GM21526 (cell line): ENCODE results near the gene VCPKMT.

Experiments
- ATAC-seq: cut with Tn5 transposase; IDR thresholded peaks from one replicate; pipeline ENCODE4 v1.9.1; 2021; ENCODE audit warnings: moderate library complexity; ENCODE audit not compliant: unreplicated experiment, low FRiP score

VCPKMT gene

DNA sequence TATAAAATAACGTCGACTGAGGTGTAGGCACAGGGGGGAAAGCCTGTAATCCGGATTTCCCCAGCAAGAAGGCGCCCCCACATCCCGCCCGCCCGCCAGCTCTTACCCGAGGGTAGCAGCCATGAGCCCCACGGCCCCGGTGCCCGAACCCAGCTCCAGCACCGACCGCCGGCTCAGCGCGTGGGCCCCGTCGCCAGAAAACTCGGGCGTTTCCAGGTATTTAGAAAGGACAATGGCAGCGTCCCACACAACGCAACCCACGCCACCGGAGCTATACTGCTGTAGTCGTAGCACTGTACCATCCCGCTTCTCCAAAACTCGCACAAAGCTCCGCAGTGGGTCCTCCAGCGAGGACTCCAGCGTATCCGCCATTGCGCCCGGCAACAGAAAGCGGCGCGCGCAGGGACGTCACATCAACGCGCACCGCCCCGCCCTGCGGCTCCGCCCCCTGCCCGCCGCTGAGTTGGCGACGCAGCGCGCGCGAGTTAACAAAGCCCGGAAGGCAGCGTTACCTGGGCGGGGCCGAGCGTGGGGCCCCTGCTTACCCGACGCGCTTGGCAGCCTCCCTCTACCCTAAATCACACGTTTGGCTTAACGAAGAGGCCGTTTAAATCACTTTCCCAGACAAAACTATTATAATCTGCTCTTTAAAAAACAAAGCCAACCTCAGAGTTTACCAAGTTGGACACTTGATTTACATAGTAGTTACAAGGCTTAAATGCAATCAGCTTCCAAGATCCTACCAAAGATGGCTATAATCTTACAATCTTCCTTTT is at the start of gene VCPKMT:
VCPKMT (minus strand) TSS at position 392 of the 776 bp plus-strand sequence; CDS start at position 372, 20 bp downstream.
- ATAC-seq = peak; percentile 93

DNA sequence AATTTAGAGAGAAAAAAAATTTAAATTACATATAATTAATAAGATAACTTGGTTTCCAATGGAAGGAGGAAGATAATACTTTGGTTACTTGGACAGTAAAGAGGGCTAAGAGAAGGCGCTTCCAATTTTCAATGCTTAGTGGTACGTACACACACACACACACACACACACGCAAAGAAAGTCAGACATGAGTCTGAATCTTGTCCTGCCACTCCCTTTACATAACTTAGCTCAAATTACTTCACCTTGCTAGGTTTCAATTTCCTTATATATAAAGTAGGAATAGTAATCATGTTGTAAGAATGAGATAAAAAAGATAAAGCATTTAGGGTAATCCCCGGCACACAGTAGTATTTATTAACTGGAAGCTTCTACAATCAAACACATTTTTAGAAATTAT is 39.7 kb upstream of the VCPKMT start:
- no peak for ATAC-seq

DNA sequence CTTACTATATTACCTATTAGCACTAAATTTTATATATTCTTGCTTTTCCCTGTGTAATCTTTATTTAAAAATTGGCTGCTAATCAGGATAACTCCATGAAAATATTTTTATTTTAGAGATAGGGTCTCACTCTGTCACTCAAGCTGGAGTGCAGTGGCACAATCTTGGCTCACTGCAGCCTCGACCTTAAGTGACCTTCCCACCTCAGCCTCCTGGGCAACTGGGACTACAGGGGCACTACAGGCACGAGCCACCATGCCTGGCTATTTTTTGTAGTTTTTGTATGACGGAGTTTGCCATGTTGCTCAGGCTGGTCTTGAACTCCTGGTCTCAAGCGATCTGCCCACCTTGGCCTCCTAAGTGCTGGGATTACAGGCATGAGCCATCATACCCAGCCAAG is 32.4 kb upstream of the VCPKMT start:
- ATAC-seq = no peak

DNA sequence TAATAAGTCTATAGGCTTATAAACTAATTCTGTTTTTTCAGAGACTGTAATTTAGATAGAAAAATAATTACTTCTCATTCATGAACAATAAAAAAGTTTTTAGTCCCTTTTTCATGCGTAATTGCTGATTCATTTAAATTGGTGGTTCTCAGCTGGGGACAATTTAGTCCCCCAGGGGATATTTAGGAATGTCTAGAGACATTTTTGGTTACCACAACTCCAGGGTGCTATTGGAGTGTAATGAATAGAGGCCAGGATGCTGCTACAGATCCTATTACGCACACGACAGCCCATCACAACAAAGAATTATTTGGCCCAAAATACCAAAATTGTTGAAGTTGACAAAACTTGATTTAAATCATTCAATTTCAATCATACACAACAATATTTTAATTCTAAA is 22.8 kb upstream of the VCPKMT start:
- ATAC-seq = no peak

DNA sequence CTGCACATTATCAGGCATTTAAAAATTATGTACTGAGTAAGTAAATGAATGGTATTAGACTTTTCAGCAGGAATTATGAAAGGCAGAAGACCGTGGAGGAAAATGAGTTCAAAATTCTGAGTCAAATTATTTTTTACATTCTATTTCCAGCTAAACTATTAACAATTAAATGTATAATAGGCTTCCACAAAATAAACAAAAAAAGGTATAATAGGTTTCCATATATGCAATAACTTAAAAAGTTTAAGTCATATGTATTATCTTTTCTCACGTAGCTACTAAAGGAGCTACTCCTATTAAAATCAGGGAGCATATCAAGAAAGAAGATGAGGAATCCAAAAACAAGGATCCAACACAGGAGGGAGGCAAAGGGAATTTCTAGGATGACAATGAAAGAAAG is 11.4 kb upstream of the VCPKMT start:
- no peak for ATAC-seq

DNA sequence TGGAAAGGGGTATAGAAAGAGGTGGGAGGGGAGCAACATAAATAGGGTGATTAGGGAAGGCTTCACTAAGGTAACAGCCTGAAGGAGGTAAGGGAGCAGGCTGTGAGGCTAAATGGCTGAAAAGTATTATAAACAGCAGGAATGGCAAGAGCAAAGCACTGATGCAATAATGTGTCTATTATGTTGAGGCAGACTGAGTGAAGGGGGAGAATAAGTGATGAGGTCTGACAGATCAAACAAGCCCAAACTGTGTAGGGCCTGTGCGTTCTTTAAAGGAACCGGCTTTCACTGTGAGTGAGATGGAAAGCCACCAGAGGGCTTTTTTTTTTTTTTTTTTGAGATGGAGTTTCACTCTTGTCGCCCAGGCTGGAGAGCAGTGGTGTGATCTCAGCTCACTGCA is 6.7 kb upstream of the VCPKMT start:
- ATAC-seq = no peak

DNA sequence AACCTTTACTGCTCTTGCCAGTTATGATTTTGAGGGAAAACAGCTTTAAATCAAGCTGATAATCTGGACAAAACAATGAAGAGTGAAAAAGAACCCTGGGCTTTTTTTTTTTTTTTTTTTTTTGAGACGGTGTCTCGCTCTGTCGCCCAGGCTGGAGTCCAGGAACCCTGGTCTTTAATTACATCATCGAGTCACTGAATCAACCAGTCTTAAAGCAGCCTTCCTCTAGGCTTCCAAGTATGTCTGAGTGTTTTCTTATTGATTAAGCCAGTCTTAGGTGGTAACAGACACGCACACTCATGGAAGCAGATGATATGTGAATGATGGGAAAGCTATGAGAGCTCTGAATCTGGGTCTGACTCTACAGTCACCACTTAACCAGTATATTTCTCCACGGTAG is 5.9 kb upstream of the VCPKMT start:
- ATAC-seq = no peak

DNA sequence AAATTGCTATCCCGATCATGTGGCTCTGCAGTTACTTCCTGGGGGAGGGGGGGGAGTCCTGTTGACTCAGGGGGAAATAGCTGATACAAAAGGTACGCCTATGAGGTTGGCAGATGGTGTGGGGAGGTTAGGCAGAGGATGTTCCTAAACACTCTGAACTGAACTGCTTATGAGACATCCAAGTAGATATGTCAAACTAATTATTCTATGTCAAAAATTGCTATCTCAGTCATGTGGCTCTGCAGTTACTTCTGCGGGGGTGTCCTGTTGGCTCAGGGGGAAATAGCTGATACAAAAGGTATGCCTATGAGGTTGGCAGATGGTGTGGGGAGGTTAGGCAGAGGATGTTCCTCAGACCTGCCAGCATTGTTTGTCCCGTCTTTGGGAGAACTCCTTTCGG is 5.1 kb upstream of the VCPKMT start:
- ATAC-seq = no peak

DNA sequence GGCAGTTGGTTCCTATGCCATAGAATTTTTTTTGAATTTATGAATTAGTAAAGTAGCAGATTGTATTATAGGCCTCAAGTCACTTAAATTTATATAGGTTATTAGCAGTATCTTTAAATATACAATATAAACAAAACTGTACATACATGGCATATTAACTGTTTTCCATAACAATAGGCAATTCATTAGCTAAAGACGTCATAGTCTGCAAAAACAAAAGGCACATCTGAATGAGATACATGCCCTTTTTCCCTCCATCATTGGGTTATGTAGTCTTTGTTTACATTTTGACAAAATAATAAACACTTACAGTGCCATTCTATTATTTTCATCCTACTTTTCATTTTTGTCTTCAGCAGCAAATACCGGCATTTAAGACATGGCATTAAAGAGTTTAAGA is 1.1 kb upstream of the VCPKMT start:
- ATAC-seq = no peak

DNA sequence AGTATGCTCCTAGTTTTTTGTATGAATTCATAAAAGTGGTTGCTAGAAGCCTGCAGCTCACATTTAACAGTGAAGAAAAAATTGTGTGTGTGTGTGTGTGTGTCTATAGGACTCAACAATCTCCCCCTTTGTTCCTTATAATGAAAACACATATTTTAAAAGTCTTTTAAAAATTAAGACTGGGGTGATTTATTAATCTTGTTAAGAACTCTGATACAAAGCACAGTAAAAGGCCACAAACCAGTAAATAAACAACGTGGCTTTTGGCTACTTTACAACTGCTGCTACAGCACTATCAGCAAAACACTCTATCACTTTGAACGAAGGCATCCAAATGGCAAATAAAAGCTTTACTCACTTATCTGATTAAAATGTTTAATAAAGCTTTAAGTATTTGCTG is 594 bp upstream of the VCPKMT start:
- ATAC-seq = no peak

DNA sequence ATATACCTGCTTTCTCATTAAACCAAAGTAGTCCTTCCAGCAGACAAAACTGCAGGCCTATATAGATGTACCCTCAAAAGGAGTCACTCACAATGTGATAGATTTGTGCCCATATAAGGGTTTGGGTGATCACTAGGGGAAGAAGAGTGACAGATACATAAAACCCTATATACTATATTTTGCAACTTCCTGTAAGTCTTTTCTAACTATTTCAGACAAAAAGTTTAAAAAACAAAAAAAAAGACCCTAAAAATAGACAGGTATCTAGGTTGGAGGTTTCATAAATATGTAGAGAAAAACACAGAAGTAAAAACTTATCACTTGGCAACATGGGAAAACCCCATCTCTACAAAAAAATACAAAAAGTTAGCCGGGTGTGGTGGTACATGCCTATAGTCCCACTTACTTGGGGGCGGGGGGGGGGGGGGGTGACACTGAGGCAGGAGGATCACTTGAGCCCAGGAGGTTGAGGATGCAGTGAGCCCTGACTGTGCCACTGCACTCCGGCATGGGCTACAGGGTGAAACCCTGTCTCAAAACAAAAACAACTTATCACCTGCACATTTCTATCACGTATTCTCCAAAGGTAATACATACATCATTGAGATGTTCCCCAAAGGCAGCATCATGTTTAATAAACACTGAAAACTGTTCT is 2.9 kb downstream of the VCPKMT start:
- no peak for ATAC-seq

DNA sequence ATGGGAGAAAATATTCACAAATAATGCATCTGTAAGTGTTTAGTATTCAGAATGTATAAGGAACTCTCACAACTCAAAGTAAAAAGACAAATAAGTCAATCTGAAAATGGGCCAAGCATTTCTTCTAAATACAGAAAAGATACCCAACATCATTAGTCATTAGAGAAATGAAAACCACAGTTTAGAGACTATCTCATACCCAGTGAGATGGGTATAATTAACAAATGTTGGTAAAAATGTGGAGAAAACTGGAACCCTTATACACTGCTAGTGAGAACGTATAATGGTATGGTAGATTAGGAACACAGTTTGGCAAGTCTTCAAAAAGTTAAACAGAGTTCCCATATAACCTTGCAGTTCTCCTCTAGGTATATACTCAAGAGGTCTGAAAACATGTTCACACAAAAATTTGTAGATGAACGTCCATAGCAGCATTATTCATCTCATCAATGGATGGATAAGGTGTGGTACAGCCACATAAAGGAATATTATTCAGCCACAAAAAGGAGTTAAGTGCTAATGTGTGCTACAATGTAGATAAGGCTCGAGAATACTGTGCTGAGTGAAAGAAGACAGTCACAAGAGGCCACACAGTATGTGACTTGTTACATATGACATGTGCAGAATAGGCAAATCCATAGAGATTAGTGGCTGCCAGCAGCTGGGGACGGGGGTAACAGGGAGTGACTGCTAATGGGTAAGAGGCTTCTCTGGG is 5.9 kb downstream of the VCPKMT start:
- no peak for ATAC-seq

DNA sequence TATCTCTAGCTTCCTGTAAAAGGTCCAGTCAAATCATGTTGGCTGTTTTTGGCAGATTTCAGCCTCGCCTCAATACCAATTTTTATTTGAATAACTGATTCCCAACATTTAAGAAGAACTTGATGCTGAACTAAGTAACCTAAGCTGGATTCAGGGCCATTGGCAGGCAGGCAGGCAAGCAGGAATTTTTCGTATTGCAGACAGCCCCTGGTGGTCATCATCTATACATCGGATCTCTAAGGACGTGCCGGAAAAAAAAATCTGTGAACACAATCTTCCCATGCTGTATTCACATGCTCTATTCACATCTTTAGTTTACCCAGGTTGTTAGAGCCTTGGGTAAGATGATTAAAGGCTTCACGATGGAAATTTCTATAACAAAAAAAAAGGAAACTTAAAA is 7.0 kb downstream of the VCPKMT start:
- ATAC-seq = no peak

DNA sequence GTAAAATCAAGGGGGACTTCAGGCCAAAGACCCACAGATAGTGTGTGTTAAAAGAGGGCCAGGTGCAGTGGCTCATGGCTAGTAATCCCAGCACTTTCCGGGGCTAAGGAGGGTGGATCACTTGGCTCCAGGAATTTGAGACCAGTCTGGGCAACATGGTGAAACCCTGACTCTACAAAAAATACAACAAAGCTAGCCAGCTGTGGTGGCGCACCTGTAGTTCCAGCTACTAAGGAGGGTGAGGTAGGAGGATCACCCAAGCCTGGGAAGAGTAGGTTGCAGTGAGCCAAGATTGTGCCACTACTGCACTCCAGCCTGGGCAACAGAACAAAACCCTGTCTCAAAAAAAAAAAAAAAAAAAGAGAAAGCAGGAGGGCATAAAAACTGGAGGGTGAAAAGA is 8.5 kb downstream of the VCPKMT start:
- no peak for ATAC-seq

DNA sequence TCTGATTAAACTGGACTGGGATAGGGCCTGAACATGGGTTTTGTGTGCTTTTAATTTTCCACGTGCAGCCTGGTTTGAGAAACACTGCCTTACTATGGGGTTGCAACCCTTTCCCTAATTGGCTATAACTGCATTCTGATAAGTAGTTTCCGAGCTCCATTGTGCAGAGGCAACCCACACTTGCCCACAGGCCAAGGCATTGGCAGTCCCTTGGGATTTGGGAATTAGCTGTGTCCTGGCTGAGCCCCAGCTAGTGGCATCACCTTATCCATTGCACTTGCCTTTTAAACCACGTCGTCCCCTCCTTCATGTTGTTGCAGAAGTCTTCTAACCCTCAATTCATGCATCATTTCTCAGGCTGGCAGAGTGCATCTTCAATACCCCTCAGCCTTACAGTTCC is 10.2 kb downstream of the VCPKMT start:
- ATAC-seq = no peak

DNA sequence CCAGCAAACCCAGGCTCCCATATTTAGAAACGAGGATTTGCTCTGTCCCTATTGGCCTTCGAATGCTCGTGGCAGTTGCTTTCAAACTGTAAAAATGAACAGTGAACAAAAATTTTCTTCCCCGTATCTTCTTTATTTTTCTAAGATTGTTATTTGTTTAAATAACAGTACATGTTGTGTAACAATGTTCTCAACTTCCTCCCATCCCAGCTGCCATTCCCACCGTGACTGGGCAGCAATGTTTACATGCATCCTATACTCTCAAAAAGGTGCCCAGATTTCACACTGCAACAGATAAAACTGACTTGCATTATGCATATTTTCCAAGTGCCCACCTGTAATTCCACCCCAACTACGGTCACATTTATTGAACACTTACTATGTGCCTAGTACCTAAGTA is 12.8 kb downstream of the VCPKMT start:
- no peak for ATAC-seq

DNA sequence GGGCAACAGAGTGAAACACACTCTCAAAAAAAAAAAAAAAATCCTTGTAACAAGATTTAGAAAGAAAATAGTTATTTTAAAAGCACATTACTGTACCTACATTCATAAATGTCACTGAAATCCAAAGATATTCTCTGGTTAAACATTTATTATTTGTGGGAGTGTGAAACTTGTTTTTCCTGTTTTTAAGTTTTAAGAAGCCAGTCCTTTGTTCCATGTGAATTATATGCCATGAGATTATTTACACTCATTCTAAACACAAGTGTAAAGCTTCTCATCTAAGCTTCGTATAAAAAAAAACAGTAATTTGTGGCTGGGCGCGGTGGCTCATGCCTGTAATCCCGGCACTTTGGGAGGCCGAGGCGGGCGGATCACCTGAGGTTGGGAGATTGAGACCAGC is 15.0 kb downstream of the VCPKMT start:
- no peak for ATAC-seq

DNA sequence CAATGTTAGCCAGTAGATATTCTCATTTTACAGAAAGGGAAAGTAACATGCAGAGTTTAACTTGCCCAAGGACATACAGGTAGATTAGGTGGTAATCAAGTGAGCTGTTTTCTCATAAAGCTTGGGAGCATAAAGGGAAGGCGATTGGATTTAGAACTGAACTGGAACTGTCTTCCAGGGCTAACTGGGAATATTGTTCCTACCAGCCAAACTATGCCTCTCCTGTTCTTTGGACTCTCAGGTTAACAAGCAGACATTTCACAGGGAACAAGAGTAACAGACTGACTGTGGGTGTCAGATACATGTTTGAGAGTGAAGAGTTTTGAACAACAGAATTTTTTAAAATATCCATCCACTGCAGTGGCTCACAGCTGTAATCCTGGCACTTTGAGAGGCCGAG is 15.6 kb downstream of the VCPKMT start:
- no peak for ATAC-seq

DNA sequence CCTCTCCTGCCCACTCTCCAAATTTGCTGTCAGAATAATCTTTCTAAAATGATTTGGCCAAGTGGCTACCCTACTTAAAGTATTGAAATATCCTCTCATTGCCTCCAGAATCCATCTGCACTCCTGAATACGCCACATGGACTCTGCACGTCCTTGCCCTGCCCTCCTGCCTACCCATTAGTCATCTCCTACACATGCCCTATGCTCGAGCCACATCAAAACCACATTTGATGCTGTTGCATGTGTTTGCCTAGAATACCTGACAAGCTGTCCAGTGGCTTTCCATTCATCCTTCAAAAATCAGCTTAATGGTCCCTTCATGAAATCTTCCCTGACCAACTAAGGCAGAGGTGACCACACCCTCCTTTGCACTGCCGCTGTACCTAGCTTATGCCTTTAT is 17.0 kb downstream of the VCPKMT start:
- ATAC-seq = no peak

DNA sequence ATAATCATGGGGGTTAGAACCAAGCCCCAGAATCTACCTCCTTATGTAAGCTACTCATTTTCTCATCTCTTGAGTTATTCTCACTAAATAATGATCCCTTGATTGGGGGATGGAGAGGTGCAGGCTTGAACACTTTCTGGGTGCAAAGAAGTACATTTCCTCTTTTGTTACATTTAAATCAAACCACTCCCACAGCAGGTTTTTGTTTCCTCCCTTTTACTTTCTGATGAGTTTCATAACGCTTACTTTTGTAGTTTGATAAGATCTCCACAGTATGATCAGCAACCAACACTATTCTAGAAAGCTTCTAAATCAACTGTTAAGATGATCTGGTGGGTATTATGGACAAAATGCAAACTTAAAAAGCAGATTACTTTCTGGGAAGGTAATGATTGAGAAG is 20.5 kb downstream of the VCPKMT start:
- ATAC-seq = no peak

DNA sequence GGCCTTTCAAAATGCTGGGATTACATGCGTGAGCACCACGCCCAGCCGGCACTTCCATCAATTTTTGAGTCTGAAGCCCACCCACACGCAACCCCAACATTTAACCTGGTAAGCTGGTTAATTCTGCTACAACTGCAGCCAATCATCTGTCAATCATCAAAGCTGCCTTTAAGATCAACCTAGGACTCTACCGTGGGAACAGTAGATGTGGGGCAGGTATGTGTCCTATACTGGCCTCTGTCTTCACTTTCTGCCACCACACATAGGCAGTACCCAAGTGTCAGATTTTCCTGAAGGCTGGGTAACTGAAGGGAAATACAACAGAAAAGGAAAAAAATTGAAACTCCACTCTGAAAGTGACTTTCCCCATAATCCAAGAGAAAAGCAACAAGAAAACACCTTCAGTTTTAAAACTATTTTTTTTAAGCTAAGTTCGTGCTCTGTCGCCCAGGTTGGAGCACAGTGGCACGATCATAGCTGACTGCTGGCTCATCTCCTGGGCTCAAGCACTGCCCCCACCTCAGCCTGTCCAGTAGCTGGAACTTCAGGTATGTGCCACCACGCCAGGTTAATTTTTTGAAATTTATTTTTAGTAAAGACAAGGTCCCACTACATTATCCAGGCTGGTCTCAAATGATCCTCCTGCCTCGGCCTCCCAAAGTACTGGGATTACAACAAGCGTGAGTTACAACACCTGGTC is 22.2 kb downstream of the VCPKMT start:
- no peak for ATAC-seq
